ENCODE measurements around the gene STAT1. TPM values are rescaled to one million over a fixed set of nuclear protein-coding genes. Genes with fewer than 3 reads are reported as not detected.

Gene STAT1
- total RNA-seq, 1 donor from 2014 or later = 61.7 TPM

GRCh38 chr2:190948671-190949070 is 65.3 kb downstream of the STAT1 start:
- H3K36me3 Mint-ChIP-seq = no peaks in the 10 kb centered on the region
- H2AFZ ChIP-seq (replicated peaks) = no peak overlapping the region
- no peaks in the 10 kb centered on the region for H4K20me1 ChIP-seq (ENCODE audit: low read depth)
- H3K4me3 Mint-ChIP-seq = no peak overlapping the region
- no peak overlapping the region for H3K4me3 ChIP-seq
- H3F3A ChIP-seq (ENCODE audit: low read depth) = no peaks in the 10 kb centered on the region
- no peak overlapping the region for H3K4me2 ChIP-seq
- H3K27me3 ChIP-seq = no peaks in the 10 kb centered on the region
- H3K4me1 Mint-ChIP-seq = no peaks in the 10 kb centered on the region
- no peak overlapping the region for H3K27ac ChIP-seq
- no peaks in the 10 kb centered on the region for H3K4me1 ChIP-seq
- no peaks in the 10 kb centered on the region for H3K9me3 Mint-ChIP-seq
- H3K36me3 ChIP-seq = no peaks in the 10 kb centered on the region
- H3K9me3 ChIP-seq (ENCODE audit: low read depth) = no peaks in the 10 kb centered on the region
- H3K27me3 Mint-ChIP-seq (ENCODE audit: insufficient read depth, low read depth) = no peaks in the 10 kb centered on the region
- no peak for DNase-seq (ENCODE audit: low spot score)
- no peaks in the 10 kb centered on the region for H3K79me2 ChIP-seq (ENCODE audit: low read depth)
- no peak overlapping the region for H3K9ac ChIP-seq
- H3K27ac Mint-ChIP-seq = no peak overlapping the region
- TF ChIP-seq CTCF (IDR thresholded peaks at IDR 0.05) (no peak), EZH2 (IDR thresholded peaks at IDR 0.05) (no peak), EZH2phosphoT487 (IDR thresholded peaks at IDR 0.05) (no peak)

GRCh38 chr2:190947711-190948251 is 66.2 kb downstream of the STAT1 start:
- Histone ChIP-seq H3F3A (ENCODE audit: low read depth) (no peaks in the 10 kb centered on the region), H3K9me3 (ENCODE audit: low read depth) (no peaks in the 10 kb centered on the region), H3K27ac (no peak overlapping the region), H3K27me3 (no peaks in the 10 kb centered on the region), H3K9ac (no peak overlapping the region), H4K20me1 (ENCODE audit: low read depth) (no peaks in the 10 kb centered on the region), H3K4me2 (no peak overlapping the region), H3K79me2 (ENCODE audit: low read depth) (no peaks in the 10 kb centered on the region), H3K4me3 (no peak overlapping the region), H3K4me1 (no peaks in the 10 kb centered on the region), H3K36me3 (no peaks in the 10 kb centered on the region), H2AFZ (replicated peaks) (no peak overlapping the region)
- H3K9me3 Mint-ChIP-seq = no peaks in the 10 kb centered on the region
- no peaks in the 10 kb centered on the region for H3K27me3 Mint-ChIP-seq (ENCODE audit: insufficient read depth, low read depth)
- H3K36me3 Mint-ChIP-seq = no peaks in the 10 kb centered on the region
- DNase-seq (ENCODE audit: low spot score) = no peak
- H3K27ac Mint-ChIP-seq = no peak overlapping the region
- H3K4me1 Mint-ChIP-seq = no peaks in the 10 kb centered on the region
- no peak overlapping the region for H3K4me3 Mint-ChIP-seq
- TF ChIP-seq EZH2phosphoT487 (IDR thresholded peaks at IDR 0.05) (no peak), EZH2 (IDR thresholded peaks at IDR 0.05) (no peak), CTCF (IDR thresholded peaks at IDR 0.05) (no peak)

- H3K36me3 Mint-ChIP-seq = no peaks in the 10 kb centered on the region
- Histone ChIP-seq H3K36me3 (no peaks in the 10 kb centered on the region), H3K27me3 (no peaks in the 10 kb centered on the region), H3K4me3 (no peak overlapping the region), H4K20me1 (ENCODE audit: low read depth) (no peaks in the 10 kb centered on the region), H3F3A (ENCODE audit: low read depth) (no peaks in the 10 kb centered on the region), H3K9me3 (ENCODE audit: low read depth) (no peaks in the 10 kb centered on the region), H3K79me2 (ENCODE audit: low read depth) (no peaks in the 10 kb centered on the region), H2AFZ (replicated peaks) (no peak overlapping the region), H3K9ac (no peak overlapping the region), H3K27ac (no peak overlapping the region), H3K4me1 (no peaks in the 10 kb centered on the region), H3K4me2 (no peak overlapping the region)
- no peak overlapping the region for H3K4me3 Mint-ChIP-seq
- TF ChIP-seq CTCF (IDR thresholded peaks at IDR 0.05) (no peak), EZH2phosphoT487 (IDR thresholded peaks at IDR 0.05) (no peak), EZH2 (IDR thresholded peaks at IDR 0.05) (no peak)
- H3K27me3 Mint-ChIP-seq (ENCODE audit: insufficient read depth, low read depth) = no peaks in the 10 kb centered on the region
- no peak for DNase-seq (ENCODE audit: low spot score)
- H3K9me3 Mint-ChIP-seq = no peaks in the 10 kb centered on the region
- no peaks in the 10 kb centered on the region for H3K4me1 Mint-ChIP-seq
- no peak overlapping the region for H3K27ac Mint-ChIP-seq
These were observed 66.8 kb downstream of the STAT1 start for GRCh38 chr2:190947141-190947540.

Measured in neural progenitor cell (in vitro differentiated cells).